Right atrium auricular region (tissue), 2 donors: ENCODE measurements around the gene CUTA. TPM values are rescaled to one million over a fixed set of nuclear protein-coding genes. Genes with fewer than 3 reads are reported as not detected.
A peak's percentile ranks its signal among the peaks of the same experiment; 100 is the strongest.

ENCODE experiments used
- DNase-seq: peaks from one replicate; pipeline ENCODE4 v3.0.0-alpha.2; 2019; ENCODE audit warnings: low spot score
- H3K27ac ChIP-seq, 2 donors: fragments of 200-600 bp; sonication (generic); 1 replicate in 1 of 2; 2 replicates in 1 of 2; pipeline ENCODE4 v1.5.1; 2016 to 2019
- H3K27me3 ChIP-seq, 2 donors: fragments of 200-600 bp; sonication (generic); one replicate each; pipeline versions ENCODE4 v1.5.1 to v1.6.0; 2017 to 2019
- H3K36me3 ChIP-seq: fragments of 200-600 bp; sonication (generic); one replicate; pipeline ENCODE4 v1.5.1; 2016
- H3K4me1 ChIP-seq, 2 donors: fragments of 200-600 bp; sonication (generic); one replicate each; pipeline versions ENCODE4 v1.5.1 to v1.6.0; 2017 to 2019
- H3K4me3 ChIP-seq, 2 donors: fragments of 200-600 bp; sonication (generic); 1 replicate in 1 of 2; 2 replicates in 1 of 2; pipeline ENCODE4 v1.5.1; 2017 to 2019; ENCODE audit warnings: mild to moderate bottlenecking in 1 of 2, moderate library complexity in 1 of 2
- H3K9me3 ChIP-seq, 2 donors: fragments of 200-600 bp; sonication (generic); one replicate each; pipeline ENCODE4 v1.5.1; 2019
- CTCF ChIP-seq, 2 donors: fragments of 200-600 bp; sonication (generic); IDR thresholded peaks; one replicate each; pipeline ENCODE4 v1.5.1; 2019; ENCODE audit warnings: antibody characterized with exemption in 2 of 2
- total RNA-seq, 2 donors: library from RNA; depleted of rRNA; stranded (reverse); fragments of >200 nt; gene quantifications; one replicate each; pipeline ENCODE4 v1.1.0, GENCODE V29; 2016

CUTA gene
- total RNA-seq, 2 donors from 2014 or later, result 118 to 119 TPM

GRCh38 chr6:33428966-33429749, 11.3 kb upstream of the CUTA start:
- no peaks in the 10 kb centered on the region for H3K36me3 ChIP-seq

GRCh38 chr6:33428224-33428965, 10.5 kb upstream of the CUTA start:
- TF ChIP-seq CTCF (IDR thresholded peaks at IDR 0.05), result peak in 1 of 2 donors; percentile 29
- DNase-seq, result no peak
- Histone ChIP-seq H3K4me1 (peaks cover 0 to 76% of the 10 kb centered on the region in 2 donors), H3K36me3 (no peaks in the 10 kb centered on the region), H3K27me3 (no peaks in the 10 kb centered on the region), H3K4me3 (peak overlapping the region; percentile 60 to 66), H3K27ac (peak overlapping the region; percentile 62 to 67), H3K9me3 (no peaks in the 10 kb centered on the region)

More at GRCh38 chr6:33428966-33429749, 11.3 kb upstream of the CUTA start:
- DNase-seq, result no peak
- H3K4me3 ChIP-seq, result no peak overlapping the region
- no peak for TF ChIP-seq CTCF (IDR thresholded peaks at IDR 0.05)
- H3K27me3 ChIP-seq, result no peaks in the 10 kb centered on the region
- H3K4me1 ChIP-seq, result peaks cover 0 to 82% of the 10 kb centered on the region in 2 donors
- peak overlapping the region; percentile 62 to 67 for H3K27ac ChIP-seq
- H3K9me3 ChIP-seq, result no peaks in the 10 kb centered on the region

GRCh38 chr6:33427585-33428223, 9.8 kb upstream of the CUTA start:
- Histone ChIP-seq H3K4me1 (peaks cover 0 to 72% of the 10 kb centered on the region in 2 donors), H3K27me3 (no peaks in the 10 kb centered on the region), H3K27ac (peak overlapping the region; percentile 91 to 95), H3K36me3 (no peaks in the 10 kb centered on the region), H3K4me3 (peak overlapping the region; percentile 60 to 66), H3K9me3 (no peaks in the 10 kb centered on the region)
- no peak for TF ChIP-seq CTCF (IDR thresholded peaks at IDR 0.05)
- DNase-seq, result no peak

- no peak for TF ChIP-seq CTCF (IDR thresholded peaks at IDR 0.05)
- H3K36me3 ChIP-seq, result no peaks in the 10 kb centered on the region
- peak overlapping the region; percentile 60 to 66 for H3K4me3 ChIP-seq
- H3K9me3 ChIP-seq, result no peaks in the 10 kb centered on the region
- peak overlapping the region; percentile 91 to 95 for H3K27ac ChIP-seq
- no peak for DNase-seq
- H3K27me3 ChIP-seq, result no peaks in the 10 kb centered on the region
- H3K4me1 ChIP-seq, result peaks cover 0 to 64% of the 10 kb centered on the region in 2 donors
These were observed 8.9 kb upstream of the CUTA start for GRCh38 chr6:33426590-33427511.
